ENCODE data around the gene CMTM3.
A peak's percentile ranks its signal among the peaks of the same experiment; 100 is the strongest.
"Not testable (repeated sequence)": the region's sequence is repeated elsewhere in the genome, so short reads cannot be mapped to it uniquely, and the experiment has no call there.

The CMTM3 gene, protein sequence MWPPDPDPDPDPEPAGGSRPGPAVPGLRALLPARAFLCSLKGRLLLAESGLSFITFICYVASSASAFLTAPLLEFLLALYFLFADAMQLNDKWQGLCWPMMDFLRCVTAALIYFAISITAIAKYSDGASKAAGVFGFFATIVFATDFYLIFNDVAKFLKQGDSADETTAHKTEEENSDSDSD

DNA sequence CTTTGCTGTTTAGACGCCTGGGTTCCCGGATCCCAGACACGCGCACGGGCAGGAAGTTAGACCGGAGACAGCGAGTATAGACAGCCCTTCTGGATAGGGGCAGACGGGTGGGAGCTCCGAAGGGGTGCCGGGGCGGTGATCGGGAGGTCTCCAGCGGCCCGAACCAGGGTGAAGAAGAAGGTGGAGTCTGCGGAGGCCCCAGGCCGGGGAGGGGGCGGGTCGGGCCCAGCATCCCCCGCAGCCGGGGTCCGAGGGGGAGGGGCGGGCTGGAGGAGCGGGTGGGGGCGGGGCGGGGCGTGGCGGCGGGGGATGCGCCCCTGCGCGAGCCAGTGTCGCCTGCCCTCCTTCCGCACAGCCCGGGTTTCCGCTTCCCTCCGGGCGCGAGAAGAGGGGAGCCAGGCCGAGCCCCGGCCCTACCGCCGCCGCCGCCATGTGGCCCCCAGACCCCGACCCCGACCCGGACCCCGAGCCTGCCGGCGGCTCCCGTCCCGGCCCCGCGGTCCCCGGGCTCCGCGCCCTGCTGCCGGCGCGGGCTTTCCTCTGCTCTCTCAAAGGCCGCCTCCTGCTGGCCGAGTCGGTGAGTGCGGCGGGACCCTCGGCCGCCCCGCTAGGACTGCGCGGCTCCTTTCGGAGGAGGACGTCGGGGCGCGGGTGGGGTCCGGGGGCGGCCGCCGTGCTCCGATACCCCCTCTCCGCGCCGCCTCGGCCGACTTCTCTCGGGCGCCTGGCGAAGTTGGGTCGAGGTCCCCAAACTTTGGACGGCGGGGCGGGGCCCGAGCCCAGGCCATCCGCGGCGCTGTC lies at the start of gene CMTM3:
CMTM3 (plus strand) TSS at position 329 of the 801 bp plus-strand sequence; CDS start at position 431, 102 bp downstream.
- DNase-seq (ENCODE audit: low spot score): peak; percentile 88

DNA sequence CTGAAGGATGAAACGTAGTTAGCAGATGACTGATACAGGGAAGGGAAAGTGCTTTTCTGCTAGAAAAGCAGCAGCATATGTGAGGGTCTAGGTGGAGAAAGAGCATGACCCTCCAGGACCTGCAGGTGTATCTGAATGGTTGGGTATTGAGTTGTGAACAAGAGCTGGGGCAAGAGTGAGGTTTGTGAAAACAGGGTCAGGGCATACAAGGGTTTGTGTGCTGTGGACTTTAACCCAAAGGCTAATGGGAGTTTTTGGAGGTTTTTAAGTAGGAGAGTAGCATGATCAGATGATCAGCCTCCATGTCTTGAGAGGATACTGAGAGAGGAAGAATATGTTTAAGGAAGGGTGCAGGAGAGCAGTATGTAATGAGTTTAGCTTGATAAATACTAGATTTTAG lies 44.4 kb upstream of the CMTM3 start:
- DNase-seq (ENCODE audit: low spot score): no peak

DNA sequence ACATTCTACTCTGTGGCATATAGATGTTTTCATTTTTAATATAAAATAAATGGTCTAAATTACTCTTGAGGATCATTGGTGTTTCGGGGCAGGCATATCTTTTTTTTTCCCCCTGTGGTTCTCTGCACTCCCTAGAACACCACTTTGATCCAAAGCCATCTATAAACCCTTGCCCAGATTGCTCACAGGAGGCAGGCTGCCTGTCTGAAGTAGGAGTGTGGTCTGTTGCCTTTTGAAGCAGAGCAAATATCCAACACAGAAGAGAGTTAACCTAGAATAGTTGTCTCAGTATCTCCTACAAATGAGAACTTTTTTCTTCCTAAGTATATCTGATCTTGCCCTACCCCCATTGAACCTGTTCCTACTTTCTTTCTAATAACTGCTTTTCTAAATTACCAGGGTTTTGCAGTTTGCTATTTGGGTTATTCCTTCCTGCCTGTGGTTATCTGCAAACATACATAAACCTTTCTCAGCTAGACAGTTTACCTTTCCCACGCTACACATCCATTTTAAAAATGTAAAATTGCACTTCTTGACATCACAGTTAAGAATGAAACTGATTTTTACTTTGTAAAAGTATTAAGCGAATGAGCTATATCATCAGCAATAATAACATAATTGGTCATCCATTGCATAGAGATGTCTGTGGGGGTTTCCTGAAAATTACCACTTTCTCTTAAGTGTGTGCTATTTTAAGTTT lies 43.0 kb upstream of the CMTM3 start:
- no peak for DNase-seq (ENCODE audit: low spot score)

DNA sequence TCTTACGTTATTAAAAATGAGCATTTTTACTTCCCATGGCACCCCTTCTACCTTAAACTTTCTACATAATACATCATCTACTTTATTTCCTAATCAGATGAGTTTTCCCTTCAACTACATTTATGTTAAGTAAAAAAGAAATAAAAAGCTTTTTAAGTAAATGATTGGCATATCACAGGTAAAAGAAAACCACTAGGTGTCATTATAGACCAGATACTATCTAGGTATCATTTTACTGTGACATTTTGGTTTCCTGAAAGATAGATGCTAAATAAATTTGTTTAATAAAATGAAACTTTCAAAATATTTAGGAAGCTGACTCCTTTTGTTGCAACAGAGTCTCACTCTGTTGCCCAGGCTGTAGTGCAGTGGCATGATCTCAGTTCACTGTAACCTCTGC lies 42.1 kb upstream of the CMTM3 start:
- no peak for DNase-seq (ENCODE audit: low spot score)

DNA sequence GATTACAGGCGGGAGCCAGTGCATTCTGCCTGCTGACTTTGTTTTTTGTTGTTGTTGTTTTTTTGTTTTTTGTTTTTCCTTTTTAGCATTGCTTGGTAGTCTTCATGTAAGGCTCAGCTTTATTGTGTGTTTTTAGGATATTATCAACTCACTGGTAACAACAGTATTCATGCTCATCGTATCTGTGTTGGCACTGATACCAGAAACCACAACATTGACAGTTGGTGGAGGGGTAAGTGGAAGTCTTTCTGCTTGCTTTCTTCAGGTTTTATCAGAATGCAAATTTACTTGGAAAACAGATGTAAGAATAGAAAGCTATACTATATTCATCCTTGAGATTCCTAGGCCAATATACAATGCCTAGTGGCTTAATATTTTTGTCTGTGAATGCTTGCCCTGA lies 41.5 kb upstream of the CMTM3 start:
- DNase-seq (ENCODE audit: low spot score): no peak

DNA sequence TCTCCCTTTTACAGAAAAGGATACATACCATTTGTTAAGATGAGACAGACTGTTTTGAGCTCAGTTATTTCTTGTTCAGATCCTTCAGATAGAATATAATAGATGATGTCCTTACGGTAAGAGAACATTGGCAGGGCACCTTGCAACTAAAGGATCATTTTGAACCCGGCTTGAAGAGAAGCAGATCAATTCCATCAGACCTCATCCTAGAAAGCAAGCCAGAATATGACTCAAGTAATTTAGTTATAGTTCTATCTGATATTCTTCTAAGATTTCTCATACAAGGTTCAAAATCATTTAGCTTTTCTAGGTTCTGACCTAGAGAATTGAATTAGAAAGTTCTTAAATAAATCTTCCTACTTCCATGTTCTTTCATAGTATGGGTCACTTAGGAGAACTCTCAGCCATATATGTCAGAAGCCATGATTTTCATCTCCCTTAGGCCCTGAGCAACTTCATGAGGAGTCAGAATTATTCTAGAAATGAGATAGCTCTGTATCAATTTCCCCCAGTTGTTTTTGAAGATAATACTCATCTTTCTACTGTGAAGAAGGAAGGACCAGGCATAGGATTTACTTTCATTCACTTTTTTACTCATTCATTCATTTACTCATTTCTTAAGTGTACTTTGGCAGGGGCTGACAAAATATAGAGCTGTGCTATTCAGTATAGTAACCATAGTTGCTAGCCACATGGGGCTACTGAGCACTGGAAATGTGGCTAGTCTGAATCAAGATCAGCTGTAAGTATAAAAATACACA lies 40.8 kb upstream of the CMTM3 start:
- no peak for DNase-seq (ENCODE audit: low spot score)

DNA sequence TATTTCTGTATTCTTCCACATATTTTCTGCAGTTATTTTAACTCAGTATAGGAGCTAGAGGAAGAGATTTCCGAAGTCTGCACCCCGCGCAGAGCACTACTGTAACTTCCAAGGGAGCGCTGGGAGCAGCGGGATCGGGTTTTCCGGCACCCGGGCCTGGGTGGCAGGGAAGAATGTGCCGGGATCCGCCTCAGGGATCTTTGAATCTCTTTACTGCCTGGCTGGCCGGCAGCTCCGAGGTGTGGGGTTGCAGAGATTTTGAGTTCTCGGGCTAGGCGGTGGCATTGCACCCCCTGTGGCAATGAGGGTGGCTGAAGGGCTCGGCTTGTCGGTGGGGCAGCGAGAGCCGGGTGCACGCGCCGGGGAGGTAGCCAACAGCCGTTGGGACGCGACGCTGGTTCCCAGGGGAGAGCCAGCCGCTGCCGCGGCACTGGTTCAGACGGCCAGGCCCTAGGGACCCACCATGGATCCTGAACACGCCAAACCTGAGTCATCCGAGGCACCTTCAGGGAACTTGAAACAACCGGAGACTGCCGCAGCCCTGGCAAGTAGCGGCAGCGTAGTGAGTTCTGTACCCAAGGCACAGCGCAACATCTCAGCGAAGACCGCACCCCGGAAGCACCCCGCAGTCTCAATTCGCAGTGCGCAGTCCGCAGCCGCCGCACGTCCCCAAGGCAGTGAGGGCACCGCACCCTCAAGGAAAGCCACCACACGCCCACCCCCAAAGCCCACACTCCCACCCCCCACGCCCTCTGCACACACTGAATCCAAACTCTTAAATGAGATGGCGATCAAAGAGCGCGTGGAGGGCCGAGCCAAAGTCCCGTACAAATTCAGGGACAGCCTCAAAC lies 38.2 kb upstream of the CMTM3 start, which contains the start of gene CMTM1:
CMTM1 (plus strand) TSS at position 389 of the 851 bp plus-strand sequence; CDS start at position 464, 75 bp downstream.
- DNase-seq (ENCODE audit: low spot score): no peak

DNA sequence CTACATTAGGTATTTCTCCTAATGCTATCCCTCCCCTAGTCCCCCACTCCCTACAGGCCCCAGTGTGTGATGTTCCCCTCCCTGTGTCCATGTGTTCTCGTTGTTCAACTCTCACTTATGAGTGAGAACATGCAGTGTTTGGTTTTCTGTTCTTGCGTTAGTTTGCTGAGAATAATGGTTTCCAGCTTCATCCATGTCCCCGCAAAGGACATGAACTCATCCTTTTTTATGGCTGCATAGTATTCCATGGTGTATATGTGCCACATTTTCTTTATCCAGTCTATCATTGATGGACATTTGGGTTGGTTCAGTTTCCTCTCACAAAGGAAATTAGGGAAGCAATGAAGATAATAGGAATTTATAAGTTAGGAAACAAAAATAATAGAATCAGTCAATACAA lies 37.2 kb upstream of the CMTM3 start:
- DNase-seq (ENCODE audit: low spot score): not testable (repeated sequence)

DNA sequence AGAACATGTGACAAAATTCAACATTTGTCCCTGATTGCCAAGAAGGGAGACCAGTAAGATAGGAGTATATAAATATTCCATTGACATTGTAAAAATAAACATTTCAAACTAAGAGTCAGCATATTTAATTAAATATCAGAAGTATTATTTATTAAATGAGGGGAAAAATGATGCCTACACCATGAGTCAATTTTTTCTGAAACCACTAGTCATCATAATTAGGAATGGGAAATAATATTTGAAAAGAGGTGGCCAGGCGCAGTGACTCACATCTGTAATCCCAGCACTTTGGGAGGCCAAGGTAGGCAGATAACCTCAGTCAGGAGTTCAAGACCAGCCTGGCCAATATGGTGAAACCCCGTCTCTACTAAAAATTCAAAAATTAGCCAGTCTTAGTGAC lies 36.1 kb upstream of the CMTM3 start:
- DNase-seq (ENCODE audit: low spot score): no peak

DNA sequence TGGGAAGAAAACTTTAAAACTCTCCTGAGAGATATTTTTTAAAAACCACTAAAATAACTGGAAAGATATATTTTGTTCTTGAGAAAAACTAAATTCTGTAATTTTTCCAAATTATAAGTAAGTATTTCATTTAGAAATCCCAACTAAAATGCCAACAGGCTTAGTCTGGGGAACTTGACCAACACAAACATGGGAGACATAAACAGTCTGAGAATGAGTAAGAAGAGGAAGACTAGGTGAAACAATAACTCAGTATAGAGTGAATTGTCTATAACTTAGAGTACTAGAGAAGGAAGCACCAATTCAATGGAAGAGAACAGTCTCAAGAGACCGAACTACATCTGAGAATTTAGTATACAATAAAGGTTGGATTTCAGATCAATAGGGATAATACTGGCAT lies 35.4 kb upstream of the CMTM3 start:
- DNase-seq (ENCODE audit: low spot score): no peak

DNA sequence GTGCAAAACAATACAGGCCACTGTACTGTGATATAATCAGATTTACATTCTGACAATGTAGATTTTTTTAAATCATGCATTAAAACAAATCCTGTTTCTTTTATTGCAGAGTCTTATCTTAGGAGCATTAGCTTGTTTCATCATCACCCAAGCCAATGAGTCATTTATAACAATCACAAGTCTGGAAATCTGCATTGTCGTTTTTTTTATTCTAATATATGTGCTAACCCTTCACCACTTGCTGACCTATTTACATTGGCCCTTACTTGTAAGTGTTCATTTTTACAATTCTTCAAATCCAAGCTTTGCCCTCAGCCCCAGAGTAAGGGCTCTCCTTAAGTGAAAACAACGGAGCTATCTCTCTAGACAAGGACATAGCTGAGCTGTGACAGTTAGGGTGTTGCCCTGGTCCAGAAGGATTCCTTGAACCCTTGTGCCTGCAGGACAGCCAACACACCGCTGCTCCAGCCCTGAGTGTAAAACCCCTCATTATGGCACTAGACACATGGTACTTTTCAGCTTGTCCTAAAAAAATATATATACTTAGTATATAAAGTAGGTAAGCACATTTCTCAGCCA lies 34.6 kb upstream of the CMTM3 start:
- DNase-seq (ENCODE audit: low spot score): peak; percentile 39

DNA sequence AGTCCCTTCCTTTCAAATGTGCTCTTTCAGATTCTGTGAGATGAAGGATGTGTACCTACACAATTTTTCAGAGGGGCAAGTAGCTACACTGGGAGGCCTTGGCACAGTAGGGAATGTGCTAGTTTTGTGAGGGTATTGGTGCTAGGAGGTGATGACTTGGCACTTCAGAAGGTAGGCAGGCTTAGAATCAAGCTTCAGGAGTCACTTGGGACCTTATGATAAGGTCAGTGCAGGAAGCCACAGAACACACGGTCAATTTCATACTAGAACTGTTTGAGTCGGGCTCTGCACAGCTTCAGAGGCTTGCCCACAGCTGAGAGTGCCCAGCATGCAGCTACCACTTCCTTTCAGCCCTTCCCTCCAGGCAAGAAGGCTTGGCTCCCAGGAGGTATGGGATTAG lies 32.1 kb upstream of the CMTM3 start:
- DNase-seq (ENCODE audit: low spot score): no peak

DNA sequence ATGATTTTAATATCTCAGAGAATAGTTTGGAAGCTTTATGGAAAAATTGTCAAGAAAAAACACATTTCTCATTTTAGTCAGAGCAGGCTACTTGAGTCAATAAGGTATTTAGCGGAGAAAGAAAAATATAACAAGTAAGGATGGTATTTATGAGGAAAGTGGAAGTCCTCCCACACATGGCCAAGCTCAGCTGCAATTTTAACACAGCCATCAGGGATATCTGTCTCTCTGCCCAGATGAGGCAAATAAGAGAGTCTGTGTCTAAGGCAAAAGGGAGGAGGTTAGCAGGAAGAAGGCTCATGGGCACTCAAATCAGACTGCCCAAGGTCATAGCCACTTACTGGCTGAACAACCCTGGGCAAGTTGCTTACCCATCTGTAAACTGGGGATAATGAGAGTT lies 30.4 kb upstream of the CMTM3 start:
- no peak for DNase-seq (ENCODE audit: low spot score)

DNA sequence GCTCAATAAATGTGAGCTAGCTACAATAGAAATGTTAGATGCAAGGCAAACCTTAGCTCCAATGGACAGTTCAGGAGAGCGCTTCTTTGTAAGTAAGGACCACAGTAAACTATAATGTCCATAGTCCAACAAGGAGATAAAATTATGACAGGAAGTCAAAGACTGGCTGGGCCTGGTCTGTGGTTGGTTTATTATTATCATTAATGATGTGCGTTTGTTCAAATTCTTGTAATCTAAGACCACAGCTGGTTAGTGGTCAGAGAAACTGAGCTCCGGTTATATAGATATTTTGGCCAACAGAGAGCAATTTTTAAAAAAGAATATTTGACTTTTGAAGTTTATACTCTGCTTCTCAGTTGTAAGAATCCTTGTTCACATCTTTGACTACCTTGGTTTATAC lies 30.0 kb upstream of the CMTM3 start:
- no peak for DNase-seq (ENCODE audit: low spot score)

DNA sequence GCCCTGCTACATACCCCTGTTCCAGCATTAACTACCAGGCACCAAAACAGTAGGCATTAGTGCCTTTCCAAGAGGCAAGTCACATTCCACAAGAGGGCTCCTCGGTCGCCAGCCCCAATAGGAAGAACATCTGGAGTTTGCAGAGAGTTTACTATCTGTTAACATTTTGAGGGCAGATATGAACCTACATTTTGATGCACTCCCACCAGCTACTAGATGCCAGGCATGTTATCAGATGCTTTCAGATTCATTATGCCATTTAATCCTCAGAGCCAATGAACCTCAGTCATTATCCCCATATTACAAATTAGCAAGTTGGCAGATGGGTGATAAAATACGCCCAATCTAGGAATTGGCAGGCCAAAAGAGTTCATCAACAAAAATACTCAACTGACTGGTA lies 29.4 kb upstream of the CMTM3 start:
- DNase-seq (ENCODE audit: low spot score): no peak

DNA sequence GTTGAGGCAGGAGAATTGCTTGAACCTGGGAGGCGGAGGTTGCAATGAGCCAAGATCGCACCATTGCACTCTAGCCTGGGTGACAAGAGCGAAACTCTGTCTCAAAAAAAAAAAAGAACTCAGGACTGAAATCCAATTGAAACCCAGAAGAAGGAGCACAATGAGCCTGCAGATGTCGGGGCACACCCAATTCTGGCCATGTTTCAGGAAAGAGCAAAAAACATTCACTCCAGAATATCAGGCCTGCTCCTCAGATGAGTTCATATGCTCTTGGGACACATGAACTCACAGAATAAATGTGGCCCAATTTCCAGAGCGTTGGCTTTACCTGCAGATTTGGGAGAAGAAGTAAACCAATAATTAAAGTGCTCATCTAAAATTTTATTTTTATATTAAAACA lies 28.2 kb upstream of the CMTM3 start:
- peak; percentile 50 for DNase-seq (ENCODE audit: low spot score)

DNA sequence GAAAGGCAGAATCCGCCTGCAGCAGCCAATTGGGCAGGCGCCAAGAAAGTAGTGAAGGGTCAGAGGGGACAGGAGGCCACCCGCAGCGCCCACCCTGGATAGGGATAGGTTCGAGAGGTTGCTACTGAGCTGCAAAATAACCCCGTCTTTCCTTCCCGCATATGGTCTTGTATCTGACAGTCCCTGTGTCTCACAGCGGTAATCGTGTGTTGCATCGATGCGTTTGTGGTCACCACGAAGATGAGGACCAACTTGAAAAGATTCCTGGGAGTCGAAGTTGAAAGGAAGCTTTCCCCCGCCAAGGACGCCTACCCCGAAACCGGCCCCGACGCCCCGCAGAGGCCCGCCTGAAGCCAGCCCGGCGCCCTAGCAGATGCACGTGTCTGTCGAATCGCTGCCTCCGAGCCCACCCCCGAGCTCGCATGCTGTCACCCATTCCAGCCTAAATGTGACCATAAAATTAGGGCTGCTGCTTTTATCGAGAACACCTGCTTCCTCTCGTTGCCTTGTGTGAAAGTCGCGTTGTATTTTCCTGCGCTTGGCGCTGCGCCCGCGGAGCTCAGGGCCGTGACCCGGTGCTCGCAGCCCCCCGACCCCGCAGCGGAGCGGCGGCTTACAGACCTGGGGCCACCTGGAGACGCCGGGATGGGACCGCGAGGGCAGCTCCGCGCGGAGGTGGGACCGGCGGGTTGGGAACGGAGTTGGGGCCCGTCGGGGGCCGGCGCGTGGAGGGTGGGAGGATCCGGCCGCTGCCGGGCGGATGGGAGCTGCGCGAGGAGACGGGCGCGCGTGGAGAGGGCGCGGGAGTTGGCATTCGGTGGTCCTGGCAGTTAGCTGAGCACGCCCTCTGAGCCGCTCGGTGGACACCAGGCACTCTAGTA lies 25.6 kb upstream of the CMTM3 start, which contains the start of gene CMTM2:
CMTM2 (plus strand) TSS at position 813 of the 881 bp plus-strand sequence. CDS start 145 bp downstream, outside the sequence.
- DNase-seq (ENCODE audit: low spot score): peak; percentile 28

DNA sequence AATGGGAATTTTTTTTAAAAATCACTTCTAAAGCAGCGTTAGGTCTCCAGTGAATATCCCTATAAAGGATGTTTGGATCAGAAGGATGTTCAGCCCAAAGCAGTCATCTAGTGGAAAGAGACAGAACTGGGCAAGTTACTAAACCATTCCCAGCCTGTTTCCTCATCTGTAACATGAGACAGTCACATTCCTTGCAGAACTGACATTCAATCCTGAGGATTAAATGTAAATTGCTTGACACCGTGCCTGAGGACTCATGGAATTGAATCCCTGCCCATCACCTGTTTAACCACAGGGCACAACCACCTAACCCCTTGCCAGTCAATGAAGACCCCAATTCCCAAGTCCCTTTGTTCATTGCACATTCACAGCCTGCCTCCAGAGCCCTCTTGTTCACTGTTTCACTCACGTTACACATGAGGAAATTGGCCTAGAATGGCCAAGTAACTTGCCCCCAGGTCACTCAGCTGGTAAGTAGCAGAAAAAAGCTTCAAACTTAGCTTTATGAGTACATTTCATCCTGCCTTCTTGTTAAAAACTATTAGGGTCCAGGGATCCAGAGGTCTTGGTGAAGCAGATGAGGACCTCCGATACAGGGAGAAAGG lies 23.8 kb upstream of the CMTM3 start:
- DNase-seq (ENCODE audit: low spot score): peak; percentile 77

DNA sequence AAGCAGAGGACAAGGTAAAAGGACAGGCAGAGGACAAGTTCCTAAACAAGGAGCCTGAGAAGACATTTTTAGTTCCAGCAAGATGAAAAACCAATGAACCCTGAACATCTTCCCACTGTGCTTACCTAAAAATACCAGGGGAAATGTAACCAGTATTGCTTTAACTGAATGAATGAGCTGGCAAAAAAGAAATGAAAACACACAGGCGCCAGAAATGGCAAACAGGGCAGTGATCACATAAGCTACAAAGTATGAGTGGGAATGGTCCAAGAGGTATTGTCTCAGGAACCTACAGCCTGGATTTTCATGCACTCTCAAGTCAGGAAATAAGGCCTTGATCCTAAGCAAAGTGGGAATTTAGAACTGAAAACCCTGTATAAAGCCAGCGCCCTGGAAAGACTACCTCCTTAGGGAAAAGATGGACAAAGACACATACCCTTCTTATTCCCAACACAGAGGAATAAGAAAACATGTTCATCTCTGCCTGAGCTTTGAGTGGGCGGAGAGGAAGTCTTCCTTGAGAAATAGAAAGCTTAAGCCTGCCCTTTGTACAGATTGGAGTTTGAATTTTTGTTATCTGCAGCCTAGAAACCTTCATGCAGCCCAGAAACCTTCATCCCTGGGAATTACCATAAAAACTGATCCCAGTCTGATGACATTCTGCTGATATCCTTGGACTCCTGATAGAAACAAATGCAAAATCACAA lies 23.1 kb upstream of the CMTM3 start:
- no peak for DNase-seq (ENCODE audit: low spot score)
